SU-DHL-6 (cell line): ENCODE results near the gene DHX30.

Source experiments
- H2AFZ ChIP-seq: fragments of 200-600 bp; sonication (generic); 2 replicates; pipeline ENCODE4 v1.6.1; 2014; ENCODE audit warnings: low read depth, mild to moderate bottlenecking, moderate library complexity, mixed read lengths, antibody characterized with exemption, low read length; ENCODE audit not compliant: severe bottlenecking
- H3F3A ChIP-seq: fragments of 200-600 bp; shearing (Covaris generic); 2 replicates; pipeline ENCODE4 v1.6.0; 2016; ENCODE audit warnings: antibody characterized with exemption, mild to moderate bottlenecking; ENCODE audit not compliant: insufficient read depth
- H3K27ac ChIP-seq: fragments of 200-600 bp; sonication (generic); 2 replicates; pipeline ENCODE4 v1.5.1; 2016; ENCODE audit warnings: low read depth, mild to moderate bottlenecking, low read length, moderate library complexity, mixed read lengths
- H3K27me3 ChIP-seq: fragments of 200-600 bp; sonication (generic), shearing (Covaris generic); 2 replicates; pipeline ENCODE4 v1.6.0; 2014; ENCODE audit warnings: mild to moderate bottlenecking, low read length
- H3K36me3 ChIP-seq: fragments of 200-600 bp; sonication (generic); 2 replicates; pipeline ENCODE4 v1.6.1; 2014; ENCODE audit warnings: mild to moderate bottlenecking, low read length, mixed read lengths
- H3K4me2 ChIP-seq: fragments of 300-600, 200-600 bp; shearing (Covaris generic), sonication (generic); 2 replicates; pipeline ENCODE4 v1.6.0; 2014; ENCODE audit warnings: low read length, low read depth, mild to moderate bottlenecking; ENCODE audit not compliant: poor library complexity, severe bottlenecking
- H3K4me3 ChIP-seq: fragments of 200-600 bp; sonication (generic); 2 replicates; pipeline ENCODE4 v1.5.1; 2014; ENCODE audit warnings: antibody characterized with exemption, low read length, mild to moderate bottlenecking, mixed read lengths; ENCODE audit not compliant: insufficient read depth, poor library complexity, severe bottlenecking
- H3K79me2 ChIP-seq: fragments of 200-600 bp; sonication (generic); 2 replicates; pipeline ENCODE4 v1.6.1; 2014; ENCODE audit warnings: mild to moderate bottlenecking, low read length, moderate library complexity; ENCODE audit not compliant: insufficient read depth
- H3K9ac ChIP-seq: fragments of 200-600 bp; sonication (generic); 2 replicates; pipeline ENCODE4 v1.7.0; 2014; ENCODE audit warnings: mild to moderate bottlenecking, low read length
- H3K9me2 ChIP-seq: fragments of 200-600 bp; sonication (generic); replicated peaks from 2 replicates; pipeline ENCODE4 v1.6.1; 2014; ENCODE audit warnings: low read length; ENCODE audit not compliant: insufficient read depth
- H3K9me3 ChIP-seq: fragments of 200-600 bp; sonication (generic); 2 replicates; pipeline ENCODE4 v1.6.1; 2014; ENCODE audit warnings: low read length, mixed read lengths; ENCODE audit not compliant: insufficient read depth
- H4K20me1 ChIP-seq: fragments of 200-600 bp; sonication (generic); 2 replicates; pipeline ENCODE4 v1.6.1; 2014; ENCODE audit warnings: low read depth, mild to moderate bottlenecking, antibody characterized with exemption, low read length, moderate library complexity, mixed read lengths
- EZH2phosphoT487 ChIP-seq: fragments of 200-600 bp; sonication (generic), shearing (Covaris generic); conservative IDR thresholded peaks from 2 replicates; pipeline ENCODE4 v1.6.1; 2018; ENCODE audit warnings: mild to moderate bottlenecking, antibody characterized with exemption, low read length, moderate library complexity, mixed read lengths
- TF ChIP-seq, protein P1 (sequence below): fragments of 200-600 bp; sonication (generic); IDR thresholded peaks from one replicate; pipeline ENCODE4 v1.5.1; 2017; ENCODE audit warnings: antibody characterized with exemption, mild to moderate bottlenecking, low read length, moderate library complexity; ENCODE audit not compliant: insufficient read depth, poor library complexity, severe bottlenecking

DHX30 gene

DNA sequence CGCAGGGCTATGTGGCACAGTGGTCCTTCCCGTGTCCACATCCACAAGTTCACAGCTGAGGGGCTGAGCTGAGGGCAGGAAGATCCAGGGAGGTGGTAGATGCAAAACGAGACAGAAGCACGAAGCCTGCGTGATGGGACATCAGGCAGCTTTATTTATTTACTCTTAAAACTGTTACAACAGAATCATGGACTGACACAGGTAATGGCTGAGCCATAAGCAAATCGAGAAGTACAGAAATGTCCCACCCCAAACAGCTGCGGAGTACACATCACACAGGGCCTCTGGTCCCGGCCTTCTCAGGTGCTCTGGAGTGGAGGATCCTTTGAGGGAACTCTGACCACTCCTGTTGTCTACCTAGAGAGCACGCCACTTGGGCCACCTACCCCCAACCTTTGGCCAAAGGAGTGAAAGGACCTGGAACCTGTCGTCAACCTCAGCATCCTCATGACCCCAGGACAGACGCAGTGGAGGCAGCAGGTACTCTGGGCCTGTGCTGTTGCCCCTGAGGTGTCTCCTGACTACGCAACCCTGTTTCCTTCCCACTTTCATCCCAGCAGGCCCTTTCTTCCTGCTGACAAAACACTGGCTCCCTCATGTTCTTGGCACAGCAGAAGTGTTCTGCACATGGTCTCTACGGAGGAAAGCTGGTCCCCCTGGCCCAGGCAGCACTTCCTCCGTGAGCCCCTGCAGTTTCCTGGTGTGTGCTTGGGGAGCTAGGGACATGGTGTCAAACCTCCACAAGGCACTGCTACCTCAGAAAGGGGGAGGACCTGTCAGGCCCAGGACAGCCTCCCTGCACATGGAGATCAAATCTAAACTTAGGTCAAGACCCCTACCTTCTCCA is 47.8 kb downstream of the DHX30 start:
- Histone ChIP-seq H3K36me3 (no peaks in the 10 kb centered on the region), H3F3A (no peaks in the 10 kb centered on the region; the same call in 1 of the 2 replicates), H3K79me2 (no peaks in the 10 kb centered on the region), H3K4me2 (no peak overlapping the region), H3K4me3 (no peak overlapping the region), H3K9me2 (no peaks in the 10 kb centered on the region), H3K27ac (no peak overlapping the region), H2AFZ (no peak overlapping the region), H3K9me3 (no peaks in the 10 kb centered on the region), H3K27me3 (no peaks in the 10 kb centered on the region), H3K9ac (no peak overlapping the region), H4K20me1 (no peaks in the 10 kb centered on the region)
- no peak for TF ChIP-seq EZH2phosphoT487

DNA sequence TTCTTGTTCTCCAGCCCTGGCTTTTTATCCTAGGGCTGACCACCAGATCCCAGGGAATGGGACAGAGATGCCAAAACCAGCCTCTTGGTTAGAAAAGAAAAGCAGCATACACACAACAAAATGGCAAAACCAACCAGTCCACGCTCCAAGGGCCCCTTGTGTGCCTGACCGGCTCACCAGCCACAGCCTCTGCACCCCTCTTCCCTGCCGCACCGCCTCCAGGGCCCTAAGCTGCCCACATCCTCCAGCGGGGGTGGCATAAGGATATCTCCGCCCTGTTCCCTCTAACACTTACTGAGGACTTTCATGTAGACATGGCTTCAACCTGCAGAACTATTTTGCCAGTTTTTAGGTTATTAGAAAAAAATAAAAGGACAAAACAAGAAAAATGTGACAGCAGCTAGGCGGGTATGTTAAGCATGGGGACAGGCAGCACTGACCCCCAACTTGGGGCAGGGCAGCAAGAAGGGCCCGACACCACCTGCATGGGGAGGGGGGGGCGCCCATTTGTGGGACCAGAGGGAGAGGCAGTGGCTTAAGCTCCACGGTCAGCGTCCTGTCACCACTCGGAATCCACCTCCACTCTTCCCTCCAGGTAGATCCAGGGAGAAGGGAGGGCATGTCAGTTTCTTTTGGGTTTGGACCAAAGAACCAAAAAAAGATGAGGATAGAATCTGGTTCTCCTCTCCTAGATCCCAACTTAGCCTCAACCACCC is 49.1 kb downstream of the DHX30 start:
- Histone ChIP-seq H3K9me2 (no peaks in the 10 kb centered on the region), H3K9me3 (no peaks in the 10 kb centered on the region), H3K36me3 (no peaks in the 10 kb centered on the region), H3K27me3 (no peaks in the 10 kb centered on the region), H4K20me1 (no peaks in the 10 kb centered on the region), H3K9ac (no peak overlapping the region), H3K79me2 (no peaks in the 10 kb centered on the region), H3K4me3 (no peak overlapping the region), H2AFZ (no peak overlapping the region), H3K4me2 (no peak overlapping the region), H3K27ac (no peak overlapping the region), H3F3A (no peaks in the 10 kb centered on the region; the same call in 1 of the 2 replicates)
- no peak for TF ChIP-seq EZH2phosphoT487

DNA sequence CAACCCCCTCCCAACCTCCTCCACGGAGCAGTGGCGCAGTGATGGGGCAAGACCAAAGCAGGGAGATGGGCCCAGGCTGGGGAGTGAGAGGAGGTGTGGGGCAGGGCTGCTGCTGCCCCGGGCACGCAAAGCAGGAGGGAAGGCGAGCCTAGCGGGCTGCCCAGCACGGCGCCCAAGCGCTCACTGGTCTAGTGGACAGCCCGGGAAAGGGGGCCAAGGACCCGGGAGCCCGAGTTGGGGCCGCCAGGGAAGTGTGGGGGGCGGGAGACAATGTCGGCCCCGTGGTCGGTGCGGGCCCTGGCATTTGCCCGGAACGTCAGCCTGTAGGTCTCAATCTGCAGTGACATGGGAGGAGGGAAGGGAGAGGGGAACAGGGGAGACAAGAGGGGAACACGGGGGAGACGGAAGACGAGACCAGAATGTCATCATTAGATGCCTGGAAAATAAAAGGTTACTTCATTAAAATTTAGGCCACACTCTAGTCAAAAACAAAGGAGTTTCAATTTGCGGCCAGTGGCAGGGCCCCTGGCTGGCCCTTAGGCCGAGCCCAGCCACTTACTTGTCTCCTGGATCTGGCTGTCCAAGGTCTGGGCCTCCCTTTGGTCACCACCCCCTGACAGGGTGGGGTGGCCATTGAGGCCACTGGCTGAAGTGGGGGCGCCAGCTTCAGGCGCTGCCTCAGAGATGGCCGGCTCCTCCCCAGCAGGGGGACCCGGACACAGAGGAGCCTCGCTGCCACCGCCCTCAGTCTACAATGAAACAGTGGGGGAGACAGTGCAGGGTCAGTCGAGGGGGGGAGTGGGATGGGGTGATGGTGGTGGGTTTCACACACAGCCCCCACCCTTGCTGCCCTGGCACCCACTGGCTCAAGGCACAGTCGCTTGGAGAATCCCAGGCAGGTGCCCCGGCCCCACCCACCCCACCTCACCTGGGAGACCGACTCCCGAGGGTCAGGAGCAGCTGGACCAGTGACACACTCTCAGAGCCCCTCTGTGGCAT is 50.0 kb downstream of the DHX30 start:
- Histone ChIP-seq H3K9me2 (no peaks in the 10 kb centered on the region), H4K20me1 (no peaks in the 10 kb centered on the region), H3K9ac (no peak overlapping the region), H3K36me3 (no peaks in the 10 kb centered on the region), H3K9me3 (no peaks in the 10 kb centered on the region), H3K27ac (no peak overlapping the region), H3K27me3 (no peaks in the 10 kb centered on the region), H3F3A (no peaks in the 10 kb centered on the region; the same call in 1 of the 2 replicates), H2AFZ (no peak overlapping the region), H3K4me3 (no peak overlapping the region), H3K4me2 (no peak overlapping the region), H3K79me2 (no peaks in the 10 kb centered on the region)
- TF ChIP-seq, protein P1, sequence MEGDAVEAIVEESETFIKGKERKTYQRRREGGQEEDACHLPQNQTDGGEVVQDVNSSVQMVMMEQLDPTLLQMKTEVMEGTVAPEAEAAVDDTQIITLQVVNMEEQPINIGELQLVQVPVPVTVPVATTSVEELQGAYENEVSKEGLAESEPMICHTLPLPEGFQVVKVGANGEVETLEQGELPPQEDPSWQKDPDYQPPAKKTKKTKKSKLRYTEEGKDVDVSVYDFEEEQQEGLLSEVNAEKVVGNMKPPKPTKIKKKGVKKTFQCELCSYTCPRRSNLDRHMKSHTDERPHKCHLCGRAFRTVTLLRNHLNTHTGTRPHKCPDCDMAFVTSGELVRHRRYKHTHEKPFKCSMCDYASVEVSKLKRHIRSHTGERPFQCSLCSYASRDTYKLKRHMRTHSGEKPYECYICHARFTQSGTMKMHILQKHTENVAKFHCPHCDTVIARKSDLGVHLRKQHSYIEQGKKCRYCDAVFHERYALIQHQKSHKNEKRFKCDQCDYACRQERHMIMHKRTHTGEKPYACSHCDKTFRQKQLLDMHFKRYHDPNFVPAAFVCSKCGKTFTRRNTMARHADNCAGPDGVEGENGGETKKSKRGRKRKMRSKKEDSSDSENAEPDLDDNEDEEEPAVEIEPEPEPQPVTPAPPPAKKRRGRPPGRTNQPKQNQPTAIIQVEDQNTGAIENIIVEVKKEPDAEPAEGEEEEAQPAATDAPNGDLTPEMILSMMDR, result no peak
- no peak for TF ChIP-seq EZH2phosphoT487

DNA sequence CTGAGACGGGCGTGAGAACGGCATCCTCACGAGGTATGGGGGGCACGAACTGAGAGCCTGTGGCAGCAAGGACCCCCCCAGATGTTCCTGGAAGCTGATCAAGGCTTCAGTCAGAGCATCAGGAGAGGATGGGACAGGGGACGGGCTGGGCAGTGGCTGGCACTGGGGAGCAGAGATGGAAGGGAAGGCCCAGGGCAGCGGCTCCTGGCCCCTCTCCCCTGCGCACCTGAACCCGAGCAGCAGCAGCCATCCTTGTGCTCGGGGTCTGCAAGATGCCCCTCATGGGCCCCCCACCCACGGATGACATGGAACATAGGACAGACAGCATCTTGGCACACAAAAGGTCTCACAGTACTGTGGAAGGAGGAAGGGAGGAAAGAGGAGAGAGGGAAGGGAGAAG is 51.3 kb downstream of the DHX30 start:
- Histone ChIP-seq H3K79me2 (no peaks in the 10 kb centered on the region), H3K27me3 (no peaks in the 10 kb centered on the region), H4K20me1 (no peaks in the 10 kb centered on the region), H3K9ac (no peak overlapping the region), H3F3A (no peaks in the 10 kb centered on the region; the same call in 1 of the 2 replicates), H3K4me2 (no peak overlapping the region), H2AFZ (no peak overlapping the region), H3K36me3 (no peaks in the 10 kb centered on the region), H3K4me3 (no peak overlapping the region), H3K9me3 (no peaks in the 10 kb centered on the region), H3K9me2 (no peaks in the 10 kb centered on the region), H3K27ac (no peak overlapping the region)
- TF ChIP-seq, protein P1, result no peak
- no peak for TF ChIP-seq EZH2phosphoT487
